ENCODE measurements around the gene MRPL38.
"Not testable (repeated sequence)": the region's sequence is repeated elsewhere in the genome, so short reads cannot be mapped to it uniquely, and the experiment has no call there.

Gene MRPL38

GRCh38 chr17:75896415-75897159 is 8.1 kb downstream of the MRPL38 start, which contains the start of gene TRIM65:
Gene TRIM65, minus strand, starts transcription at chr17:75896951. Its CDS starts 14 bp downstream, at chr17:75896937.
- peak; percentile 94 for DNase-seq (ENCODE audit: low spot score)

GRCh38 chr17:75895370-75896155 is 9.1 kb downstream of the MRPL38 start:
- DNase-seq (ENCODE audit: low spot score): peak; percentile 57

GRCh38 chr17:75894049-75894733 is 10.5 kb downstream of the MRPL38 start:
- no peak for DNase-seq (ENCODE audit: low spot score)

- no peak for DNase-seq (ENCODE audit: low spot score)
These were observed 11.2 kb downstream of the MRPL38 start for GRCh38 chr17:75893305-75894048.

- DNase-seq (ENCODE audit: low spot score): no peak
These were observed 12.0 kb downstream of the MRPL38 start for GRCh38 chr17:75892556-75893224.

- no peak for DNase-seq (ENCODE audit: low spot score)
These were observed 12.8 kb downstream of the MRPL38 start for GRCh38 chr17:75891605-75892555.

- no peak for DNase-seq (ENCODE audit: low spot score)
These were observed 13.6 kb downstream of the MRPL38 start for GRCh38 chr17:75891022-75891604.

- DNase-seq (ENCODE audit: low spot score): no peak
These were observed 15.2 kb downstream of the MRPL38 start for GRCh38 chr17:75889454-75889853.

GRCh38 chr17:75888484-75888883 is 16.2 kb downstream of the MRPL38 start:
- DNase-seq (ENCODE audit: low spot score): no peak

- DNase-seq (ENCODE audit: low spot score): not testable (repeated sequence)
These were observed 18.8 kb downstream of the MRPL38 start for GRCh38 chr17:75885860-75886259.

GRCh38 chr17:75885431-75885830 is 19.3 kb downstream of the MRPL38 start:
- DNase-seq (ENCODE audit: low spot score): no peak

- DNase-seq (ENCODE audit: low spot score): no peak
These were observed 22.8 kb downstream of the MRPL38 start for GRCh38 chr17:75881678-75882454.

- DNase-seq (ENCODE audit: low spot score): no peak
These were observed 24.4 kb downstream of the MRPL38 start for GRCh38 chr17:75880266-75880665.

- DNase-seq (ENCODE audit: low spot score): peak; percentile 68
These were observed 26.3 kb downstream of the MRPL38 start, which contains the start of gene TRIM47 for GRCh38 chr17:75878174-75878998. Gene TRIM47, minus strand, starts transcription at chr17:75878581. Its CDS starts 33 bp downstream, at chr17:75878548.

GRCh38 chr17:75877752-75878173 is 26.9 kb downstream of the MRPL38 start:
- DNase-seq (ENCODE audit: low spot score): peak; percentile 73

- DNase-seq (ENCODE audit: low spot score): peak; percentile 91
These were observed 27.5 kb downstream of the MRPL38 start for GRCh38 chr17:75876938-75877751.

All from AG20443 (cell line).